T-helper 1 cell treated with Interleukin-12 subunit alpha and Interleukin-12 subunit beta and Interleukin-4 antibody, amounts not matched to agents 30 μg/mL and 1 μg/mL, for 36 hours (primary cell): ENCODE data around the gene CAPN14.

Experiments used
- H3K27ac Mint-ChIP-seq: one replicate; pipeline ENCODE4 v1.8.0; 2021; ENCODE audit warnings: mild to moderate bottlenecking, mixed read lengths
- H3K27me3 Mint-ChIP-seq: one replicate; pipeline ENCODE4 v1.8.0; 2021; ENCODE audit warnings: low read depth, mixed read lengths
- H3K36me3 Mint-ChIP-seq: one replicate; pipeline ENCODE4 v1.8.0; 2021; ENCODE audit warnings: low read depth, mixed read lengths
- H3K4me1 Mint-ChIP-seq: one replicate; pipeline ENCODE4 v1.8.0; 2021; ENCODE audit warnings: low read depth, mixed read lengths
- H3K4me3 Mint-ChIP-seq: one replicate; pipeline ENCODE4 v1.8.0; 2021; ENCODE audit warnings: mild to moderate bottlenecking, moderate library complexity, mixed read lengths
- H3K9me3 Mint-ChIP-seq: one replicate; pipeline ENCODE4 v1.8.0; 2021; ENCODE audit warnings: mixed read lengths

Gene CAPN14

DNA sequence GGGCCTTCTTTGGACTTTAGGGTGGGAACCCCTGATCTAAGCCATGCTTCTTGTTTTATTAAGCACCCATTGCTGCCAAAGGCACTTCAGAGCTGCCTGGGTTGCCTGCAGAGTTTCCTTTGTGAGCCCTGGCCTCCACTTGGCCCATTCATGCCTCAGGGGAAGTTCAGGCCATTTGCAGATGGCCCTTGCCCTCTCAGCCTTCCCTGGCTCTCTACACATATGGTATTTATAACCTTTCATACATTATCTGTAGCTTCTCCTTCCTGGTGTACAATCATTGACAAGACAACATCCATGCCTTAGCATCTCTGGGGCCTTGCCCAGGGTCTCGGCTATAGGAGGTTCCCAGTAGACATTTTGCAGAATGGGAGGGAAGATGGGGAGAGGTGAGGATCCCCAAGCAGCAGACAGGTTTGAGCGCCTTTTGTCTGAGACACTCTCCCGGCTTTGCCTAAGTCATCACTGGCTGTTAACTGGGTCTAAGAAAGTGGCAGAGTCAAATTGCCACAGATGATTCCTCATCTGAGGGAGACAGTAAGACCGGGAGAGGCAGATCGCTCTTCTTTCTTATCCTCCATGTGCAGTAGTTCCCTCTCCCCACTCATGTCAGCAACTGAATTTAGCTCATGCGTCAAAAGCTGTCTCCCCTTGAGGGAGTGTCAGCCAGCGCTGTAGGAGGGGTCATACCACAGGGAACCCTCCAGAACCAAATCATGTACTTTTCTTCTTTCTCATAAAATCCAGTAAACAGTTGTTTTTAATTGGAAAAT lies 19.3 kb upstream of the CAPN14 start:
- Mint-ChIP-seq H3K27ac (no peak overlapping the region), H3K27me3 (peaks cover 4% of the 10 kb centered on the region), H3K4me3 (no peak overlapping the region), H3K9me3 (no peaks in the 10 kb centered on the region), H3K4me1 (peaks cover 16% of the 10 kb centered on the region), H3K36me3 (no peaks in the 10 kb centered on the region)

DNA sequence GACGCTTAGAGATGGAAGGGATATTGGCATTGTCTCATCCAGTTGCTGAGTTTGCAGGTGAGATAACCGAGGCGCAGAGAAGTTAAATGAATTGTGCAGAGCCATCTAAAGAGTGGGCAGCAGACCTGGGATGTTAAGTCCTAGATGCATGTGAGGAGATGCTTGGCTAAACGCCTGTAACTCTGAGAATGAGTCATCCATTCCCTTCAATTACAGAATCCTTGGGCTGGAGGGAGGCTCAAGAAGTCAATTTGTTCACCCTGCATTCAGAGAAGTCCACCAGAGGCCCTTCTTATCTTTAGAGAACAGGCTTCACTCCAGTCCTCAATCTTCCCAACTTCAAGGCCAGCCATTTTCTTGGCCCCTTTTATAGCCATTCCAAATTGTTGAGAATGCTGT lies 18.2 kb upstream of the CAPN14 start:
- peaks cover 10% of the 10 kb centered on the region for H3K4me1 Mint-ChIP-seq
- peaks cover 15% of the 10 kb centered on the region for H3K27me3 Mint-ChIP-seq
- no peaks in the 10 kb centered on the region for H3K36me3 Mint-ChIP-seq
- no peaks in the 10 kb centered on the region for H3K9me3 Mint-ChIP-seq
- H3K27ac Mint-ChIP-seq, result no peak overlapping the region
- peak overlapping the region; percentile 58 for H3K4me3 Mint-ChIP-seq

GRCh38 chr2:31234683-31235503 lies 17.6 kb upstream of the CAPN14 start:
- peak overlapping the region; percentile 58 for H3K4me3 Mint-ChIP-seq
- H3K4me1 Mint-ChIP-seq, result peaks cover 10% of the 10 kb centered on the region
- no peaks in the 10 kb centered on the region for H3K36me3 Mint-ChIP-seq
- no peaks in the 10 kb centered on the region for H3K9me3 Mint-ChIP-seq
- peaks cover 21% of the 10 kb centered on the region for H3K27me3 Mint-ChIP-seq
- H3K27ac Mint-ChIP-seq, result no peak overlapping the region

- H3K4me1 Mint-ChIP-seq, result peaks cover 10% of the 10 kb centered on the region
- peaks cover 24% of the 10 kb centered on the region for H3K27me3 Mint-ChIP-seq
- H3K9me3 Mint-ChIP-seq, result no peaks in the 10 kb centered on the region
- H3K27ac Mint-ChIP-seq, result peak within 1 kb of the TSS; percentile 6
- peak within 1 kb of the TSS; percentile 62 for H3K4me3 Mint-ChIP-seq
- no peaks in the 10 kb centered on the region for H3K36me3 Mint-ChIP-seq
These were observed 16.7 kb upstream of the CAPN14 start, which contains the start of gene EHD3 for GRCh38 chr2:31233741-31234682. TSS of gene EHD3 (plus strand) at chr2:31234152. CDS start at chr2:31234622, 470 bp downstream.

GRCh38 chr2:31233231-31233630 lies 15.9 kb upstream of the CAPN14 start:
- H3K27me3 Mint-ChIP-seq, result peaks cover 24% of the 10 kb centered on the region
- no peak overlapping the region for H3K27ac Mint-ChIP-seq
- peaks cover 10% of the 10 kb centered on the region for H3K4me1 Mint-ChIP-seq
- peak overlapping the region; percentile 62 for H3K4me3 Mint-ChIP-seq
- no peaks in the 10 kb centered on the region for H3K36me3 Mint-ChIP-seq
- H3K9me3 Mint-ChIP-seq, result no peaks in the 10 kb centered on the region

DNA sequence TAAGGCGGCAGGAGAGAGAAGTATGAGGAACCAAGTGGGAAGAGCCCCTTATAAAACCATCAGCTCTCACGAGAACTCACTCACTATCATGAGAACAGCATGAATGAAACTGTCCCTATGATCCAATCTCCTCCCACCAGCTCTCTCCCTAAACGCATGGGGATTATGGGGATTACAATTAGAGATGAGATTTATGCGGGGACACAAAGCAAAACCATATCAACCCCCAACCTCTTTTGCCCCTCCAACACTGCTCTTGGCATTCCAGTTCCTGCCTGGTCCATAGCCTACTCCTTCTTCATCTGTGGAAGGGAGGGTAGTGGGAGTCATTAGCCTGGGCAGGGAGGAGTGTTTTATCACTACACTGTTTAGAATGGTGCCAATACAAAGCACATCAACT lies 15.3 kb upstream of the CAPN14 start:
- no peak overlapping the region for H3K4me3 Mint-ChIP-seq
- no peaks in the 10 kb centered on the region for H3K36me3 Mint-ChIP-seq
- H3K9me3 Mint-ChIP-seq, result no peaks in the 10 kb centered on the region
- H3K4me1 Mint-ChIP-seq, result peaks cover 10% of the 10 kb centered on the region
- H3K27ac Mint-ChIP-seq, result no peak overlapping the region
- H3K27me3 Mint-ChIP-seq, result peaks cover 24% of the 10 kb centered on the region

DNA sequence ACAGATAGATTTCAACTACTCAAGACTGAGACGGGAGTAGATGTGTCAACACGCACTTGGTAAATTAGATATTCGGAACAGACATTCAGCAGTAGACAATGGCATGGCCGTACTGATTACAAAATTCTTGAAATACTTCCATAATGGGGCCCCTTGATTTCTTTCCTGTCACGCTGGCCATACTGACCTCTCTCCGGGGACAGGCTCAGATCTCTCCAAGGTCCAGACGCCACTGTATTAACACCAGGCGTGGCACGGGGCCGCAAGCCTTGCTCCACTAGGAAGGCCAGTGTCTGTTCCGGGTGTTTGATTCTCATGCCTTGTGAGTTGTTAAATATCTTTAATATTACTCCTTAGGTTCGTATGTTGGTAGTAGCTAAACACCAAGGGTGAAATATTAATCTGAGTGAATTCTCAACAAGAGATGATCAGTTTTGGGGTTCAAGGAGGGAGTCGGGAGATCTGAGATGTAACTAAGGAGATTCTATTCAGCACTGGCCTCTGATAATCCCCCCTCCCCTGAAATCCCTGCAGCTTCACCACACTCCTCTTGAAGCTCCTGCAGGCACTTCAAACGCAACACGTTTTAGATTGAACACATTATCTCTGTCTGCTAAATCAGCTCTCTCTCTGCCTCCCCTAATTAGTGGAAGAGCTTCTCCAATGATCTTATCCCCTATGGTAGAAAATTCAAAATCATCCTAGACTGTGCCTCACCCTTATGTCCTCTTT lies 14.4 kb upstream of the CAPN14 start:
- Mint-ChIP-seq H3K4me1 (peaks cover 10% of the 10 kb centered on the region), H3K9me3 (no peaks in the 10 kb centered on the region), H3K27me3 (peaks cover 32% of the 10 kb centered on the region), H3K4me3 (no peak overlapping the region), H3K36me3 (no peaks in the 10 kb centered on the region), H3K27ac (no peak overlapping the region)

DNA sequence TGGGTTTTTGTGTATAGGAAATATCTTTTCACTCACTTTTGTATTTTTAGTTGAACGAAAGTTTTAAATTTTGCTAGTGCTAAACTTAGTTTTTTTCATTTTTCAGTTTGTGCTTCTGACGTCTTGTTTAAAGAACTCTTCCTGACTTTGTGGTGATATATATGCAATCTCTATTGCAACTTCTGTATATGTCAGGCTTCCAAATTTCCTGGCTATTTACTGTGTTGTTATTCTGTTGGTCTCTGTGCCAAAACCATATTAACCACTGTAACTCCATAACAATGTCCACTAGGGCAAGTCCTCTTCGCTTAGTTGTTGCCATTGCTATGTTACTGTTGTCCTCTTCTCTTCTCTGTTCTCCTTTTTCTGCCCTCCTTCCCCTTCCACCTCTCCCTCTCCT lies 13.4 kb upstream of the CAPN14 start:
- H3K4me3 Mint-ChIP-seq, result no peak overlapping the region
- H3K27me3 Mint-ChIP-seq, result peaks cover 39% of the 10 kb centered on the region
- H3K36me3 Mint-ChIP-seq, result no peaks in the 10 kb centered on the region
- peaks cover 10% of the 10 kb centered on the region for H3K4me1 Mint-ChIP-seq
- no peaks in the 10 kb centered on the region for H3K9me3 Mint-ChIP-seq
- no peak overlapping the region for H3K27ac Mint-ChIP-seq

GRCh38 chr2:31228717-31229116 lies 11.4 kb upstream of the CAPN14 start:
- Mint-ChIP-seq H3K4me1 (peaks cover 8% of the 10 kb centered on the region), H3K9me3 (no peaks in the 10 kb centered on the region), H3K27ac (no peak overlapping the region), H3K27me3 (peaks cover 48% of the 10 kb centered on the region), H3K36me3 (no peaks in the 10 kb centered on the region), H3K4me3 (no peak overlapping the region)

GRCh38 chr2:31227711-31228125 lies 10.4 kb upstream of the CAPN14 start:
- Mint-ChIP-seq H3K4me3 (no peak overlapping the region), H3K27me3 (peaks cover 51% of the 10 kb centered on the region), H3K4me1 (no peaks in the 10 kb centered on the region), H3K36me3 (no peaks in the 10 kb centered on the region), H3K27ac (no peak overlapping the region), H3K9me3 (no peaks in the 10 kb centered on the region)

GRCh38 chr2:31227110-31227509 lies 9.8 kb upstream of the CAPN14 start:
- Mint-ChIP-seq H3K27ac (no peak overlapping the region), H3K36me3 (no peaks in the 10 kb centered on the region), H3K27me3 (peaks cover 50% of the 10 kb centered on the region)

DNA sequence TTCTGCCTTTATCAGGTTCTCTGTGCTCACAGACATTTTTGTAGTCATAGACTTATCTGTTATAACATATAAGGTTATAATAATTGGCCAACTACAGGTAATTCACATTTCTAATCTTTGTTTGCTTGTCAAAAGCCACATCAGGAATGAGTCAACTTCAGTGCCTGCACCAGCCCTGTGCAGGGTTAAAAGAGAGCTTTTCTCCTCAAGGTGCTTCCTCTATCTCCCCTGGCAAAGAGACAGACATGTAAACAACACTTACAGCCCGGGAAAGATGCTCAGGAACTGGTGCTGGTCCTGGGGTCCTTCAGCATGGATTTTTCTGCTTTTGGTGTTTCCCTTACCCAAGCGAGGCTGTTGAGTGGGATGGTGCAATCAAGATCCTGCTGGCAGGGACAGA lies 9.0 kb upstream of the CAPN14 start:
- no peak overlapping the region for H3K27ac Mint-ChIP-seq
- H3K4me3 Mint-ChIP-seq, result no peak overlapping the region
- peaks cover 4% of the 10 kb centered on the region for H3K4me1 Mint-ChIP-seq
- H3K9me3 Mint-ChIP-seq, result no peaks in the 10 kb centered on the region
- H3K27me3 Mint-ChIP-seq, result peaks cover 48% of the 10 kb centered on the region
- no peaks in the 10 kb centered on the region for H3K36me3 Mint-ChIP-seq

More at GRCh38 chr2:31227110-31227509, 9.8 kb upstream of the CAPN14 start:
- no peaks in the 10 kb centered on the region for H3K4me1 Mint-ChIP-seq
- no peak overlapping the region for H3K4me3 Mint-ChIP-seq
- H3K9me3 Mint-ChIP-seq, result no peaks in the 10 kb centered on the region

GRCh38 chr2:31223749-31224148 lies 6.4 kb upstream of the CAPN14 start:
- peaks cover 13% of the 10 kb centered on the region for H3K4me1 Mint-ChIP-seq
- no peak overlapping the region for H3K27ac Mint-ChIP-seq
- no peaks in the 10 kb centered on the region for H3K36me3 Mint-ChIP-seq
- no peaks in the 10 kb centered on the region for H3K9me3 Mint-ChIP-seq
- peaks cover 35% of the 10 kb centered on the region for H3K27me3 Mint-ChIP-seq
- H3K4me3 Mint-ChIP-seq, result no peak overlapping the region

DNA sequence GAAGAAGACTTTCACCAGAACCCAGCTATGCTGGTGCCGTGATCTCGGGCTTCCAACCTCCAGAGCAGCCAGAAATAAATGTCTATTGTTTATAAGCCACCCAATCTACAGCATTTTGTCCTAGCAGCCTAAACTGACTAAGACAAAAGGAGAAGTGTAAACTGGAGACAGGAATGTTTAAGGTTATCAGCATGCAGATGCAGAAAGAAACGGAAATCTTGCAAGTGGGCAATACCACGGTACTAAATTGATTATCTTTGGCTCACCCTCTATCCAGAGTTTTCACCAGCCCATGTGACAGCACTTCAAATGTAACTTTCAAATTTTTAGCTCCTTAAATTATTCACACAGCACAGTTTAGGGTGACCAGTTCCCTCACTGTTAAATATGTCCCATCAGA lies 5.7 kb upstream of the CAPN14 start:
- Mint-ChIP-seq H3K27me3 (peaks cover 35% of the 10 kb centered on the region), H3K4me1 (peaks cover 18% of the 10 kb centered on the region), H3K4me3 (no peak overlapping the region), H3K27ac (no peak overlapping the region), H3K9me3 (no peaks in the 10 kb centered on the region), H3K36me3 (no peaks in the 10 kb centered on the region)
